Breast epithelium (tissue), 3 donors: Measurements from ENCODE around the gene NXPH4.

Experiments
- POLR2A ChIP-seq: fragments of 450-650 bp; IDR thresholded peaks from one replicate; pipeline ENCODE4 v1.6.1; 2016; ENCODE audit warnings: antibody characterized with exemption, mild to moderate bottlenecking, moderate library complexity
- POLR2AphosphoS5 ChIP-seq, 3 donors: sonication (generic); formaldehyde crosslinking; IDR thresholded peaks; one replicate each; pipeline ENCODE4 v1.6.1; 2017; ENCODE audit warnings: antibody characterized with exemption in 3 of 3
- TF ChIP-seq, protein P1 (sequence below), 3 donors: fragments of 450-650 bp; IDR thresholded peaks; one replicate each; pipeline ENCODE4 v1.5.1; 2016 to 2017; ENCODE audit warnings: antibody characterized with exemption in 3 of 3, mild to moderate bottlenecking in 3 of 3, moderate library complexity in 3 of 3

GRCh38 chr12:57225680-57226210 lies 9.2 kb downstream of the NXPH4 start:
- TF ChIP-seq, protein P1, sequence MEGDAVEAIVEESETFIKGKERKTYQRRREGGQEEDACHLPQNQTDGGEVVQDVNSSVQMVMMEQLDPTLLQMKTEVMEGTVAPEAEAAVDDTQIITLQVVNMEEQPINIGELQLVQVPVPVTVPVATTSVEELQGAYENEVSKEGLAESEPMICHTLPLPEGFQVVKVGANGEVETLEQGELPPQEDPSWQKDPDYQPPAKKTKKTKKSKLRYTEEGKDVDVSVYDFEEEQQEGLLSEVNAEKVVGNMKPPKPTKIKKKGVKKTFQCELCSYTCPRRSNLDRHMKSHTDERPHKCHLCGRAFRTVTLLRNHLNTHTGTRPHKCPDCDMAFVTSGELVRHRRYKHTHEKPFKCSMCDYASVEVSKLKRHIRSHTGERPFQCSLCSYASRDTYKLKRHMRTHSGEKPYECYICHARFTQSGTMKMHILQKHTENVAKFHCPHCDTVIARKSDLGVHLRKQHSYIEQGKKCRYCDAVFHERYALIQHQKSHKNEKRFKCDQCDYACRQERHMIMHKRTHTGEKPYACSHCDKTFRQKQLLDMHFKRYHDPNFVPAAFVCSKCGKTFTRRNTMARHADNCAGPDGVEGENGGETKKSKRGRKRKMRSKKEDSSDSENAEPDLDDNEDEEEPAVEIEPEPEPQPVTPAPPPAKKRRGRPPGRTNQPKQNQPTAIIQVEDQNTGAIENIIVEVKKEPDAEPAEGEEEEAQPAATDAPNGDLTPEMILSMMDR (IDR thresholded peaks at IDR 0.05) = no peak
- TF ChIP-seq POLR2A (no peak), POLR2AphosphoS5 (IDR thresholded peaks at IDR 0.05) (no peak)
